ENCODE results near the gene ADGRA1. TPM values are rescaled to one million over a fixed set of nuclear protein-coding genes. Genes with fewer than 3 reads are reported as not detected.

Gene ADGRA1
- total RNA-seq, 2 experiments from 2014 or later = not detected

DNA sequence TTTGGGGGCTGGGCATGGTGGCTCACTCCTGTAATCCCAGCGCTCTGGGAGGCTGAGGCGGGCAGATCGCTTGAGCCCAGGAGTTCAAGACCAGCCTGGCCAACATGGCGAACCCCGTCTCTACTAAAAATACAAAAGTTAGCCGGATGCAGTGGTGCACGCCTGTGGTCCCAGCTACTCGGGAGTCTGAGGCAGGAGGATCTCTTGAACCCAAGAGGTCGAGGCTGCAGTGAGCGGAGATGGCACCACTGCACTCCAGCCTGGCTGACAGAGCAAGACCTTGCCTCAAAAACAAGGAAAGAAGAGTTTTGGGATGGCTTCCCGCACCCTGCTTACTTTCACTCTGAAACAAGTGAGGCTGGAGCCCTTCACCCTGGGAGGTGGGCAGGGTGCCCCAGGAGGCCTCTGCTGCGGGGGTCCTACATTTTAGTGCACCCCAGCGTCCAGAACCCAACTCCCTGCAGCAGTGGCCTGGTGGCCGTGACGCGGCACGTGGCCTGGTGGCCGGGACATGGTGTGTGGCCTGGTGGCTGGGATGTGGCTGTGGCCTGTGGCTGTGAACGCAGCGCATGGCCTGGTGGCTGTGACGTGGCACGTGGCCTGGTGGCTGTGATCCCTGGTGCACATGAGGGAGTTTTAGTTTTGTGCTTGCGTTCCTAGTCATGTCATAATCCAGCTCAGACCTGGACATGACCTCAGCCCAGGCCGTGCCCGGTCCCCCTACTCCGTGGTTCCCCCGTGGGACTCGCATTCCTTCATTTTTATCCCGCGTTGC, 81.6 kb downstream of the ADGRA1 start:
- intact Hi-C loops (cut with micrococcal nuclease; ENCODE audit: unreplicated experiment) = no loop called here
- no peaks in the 10 kb centered on the region for H3K9me2 ChIP-seq (ENCODE audit: insufficient read depth, low read length)
- H3K4me2 ChIP-seq (ENCODE audit: low read length) = no peak overlapping the region
- CTCF ChIA-PET (ENCODE audit: unreplicated experiment) = no interaction called here
- no peaks in the 10 kb centered on the region for H3K36me3 ChIP-seq (ENCODE audit: insufficient read depth, low read length)
- POLR2A ChIA-PET = no interaction called here
- H4K20me1 ChIP-seq (ENCODE audit: insufficient read depth, low read length) = no peaks in the 10 kb centered on the region
- no peak overlapping the region for H3K4me3 ChIP-seq (ENCODE audit: low read depth, low read length, poor library complexity, severe bottlenecking)
- TF ChIP-seq EZH2phosphoT487 (IDR thresholded peaks at IDR 0.05; ENCODE audit: borderline replicate concordance, low read depth, low read length) = no peak
- TF ChIP-seq, protein P1, sequence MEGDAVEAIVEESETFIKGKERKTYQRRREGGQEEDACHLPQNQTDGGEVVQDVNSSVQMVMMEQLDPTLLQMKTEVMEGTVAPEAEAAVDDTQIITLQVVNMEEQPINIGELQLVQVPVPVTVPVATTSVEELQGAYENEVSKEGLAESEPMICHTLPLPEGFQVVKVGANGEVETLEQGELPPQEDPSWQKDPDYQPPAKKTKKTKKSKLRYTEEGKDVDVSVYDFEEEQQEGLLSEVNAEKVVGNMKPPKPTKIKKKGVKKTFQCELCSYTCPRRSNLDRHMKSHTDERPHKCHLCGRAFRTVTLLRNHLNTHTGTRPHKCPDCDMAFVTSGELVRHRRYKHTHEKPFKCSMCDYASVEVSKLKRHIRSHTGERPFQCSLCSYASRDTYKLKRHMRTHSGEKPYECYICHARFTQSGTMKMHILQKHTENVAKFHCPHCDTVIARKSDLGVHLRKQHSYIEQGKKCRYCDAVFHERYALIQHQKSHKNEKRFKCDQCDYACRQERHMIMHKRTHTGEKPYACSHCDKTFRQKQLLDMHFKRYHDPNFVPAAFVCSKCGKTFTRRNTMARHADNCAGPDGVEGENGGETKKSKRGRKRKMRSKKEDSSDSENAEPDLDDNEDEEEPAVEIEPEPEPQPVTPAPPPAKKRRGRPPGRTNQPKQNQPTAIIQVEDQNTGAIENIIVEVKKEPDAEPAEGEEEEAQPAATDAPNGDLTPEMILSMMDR (conservative IDR thresholded peaks at IDR 0.05; ENCODE audit: low read length) = no peak
- DNase-seq (ENCODE audit: low spot score) = no peak
- no peak overlapping the region for H3K27ac ChIP-seq (ENCODE audit: low read depth, low read length, poor library complexity, severe bottlenecking)
- H3K79me2 ChIP-seq (ENCODE audit: insufficient read depth, low read depth, low read length) = no peaks in the 10 kb centered on the region
- H3K9me3 ChIP-seq (ENCODE audit: low read length) = no peaks in the 10 kb centered on the region
- H3K4me1 ChIP-seq (ENCODE audit: insufficient read depth, low read length, poor library complexity, severe bottlenecking) = no peaks in the 10 kb centered on the region
- no peak overlapping the region for H2AFZ ChIP-seq (ENCODE audit: low read length)
- BruUV-seq (replicated peaks) = no TSS peak

DNA sequence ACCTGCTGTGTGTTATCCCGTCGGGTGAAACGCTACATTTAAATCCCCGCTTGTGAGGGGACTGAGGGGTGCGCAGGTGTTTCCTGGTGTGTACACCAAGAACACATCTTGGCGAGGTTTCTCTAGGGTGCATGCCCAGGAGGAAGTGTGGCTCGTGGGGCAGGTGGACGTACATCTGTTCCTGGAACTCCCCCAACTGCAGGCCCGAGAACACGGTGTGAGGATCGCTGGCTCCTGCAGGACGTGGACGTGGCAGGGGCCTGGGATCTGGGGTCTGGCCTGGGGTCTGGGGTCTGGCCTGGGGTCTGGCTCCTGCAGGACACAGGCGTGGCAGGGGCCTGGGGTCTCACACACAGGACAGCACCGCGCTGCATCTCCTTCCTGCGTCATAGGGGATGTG, 82.4 kb downstream of the ADGRA1 start:
- Histone ChIP-seq H3K4me2 (ENCODE audit: low read length) (no peak overlapping the region), H3K36me3 (ENCODE audit: insufficient read depth, low read length) (no peaks in the 10 kb centered on the region), H3K79me2 (ENCODE audit: insufficient read depth, low read depth, low read length) (no peaks in the 10 kb centered on the region), H2AFZ (ENCODE audit: low read length) (no peak overlapping the region), H3K4me1 (ENCODE audit: insufficient read depth, low read length, poor library complexity, severe bottlenecking) (no peaks in the 10 kb centered on the region), H3K9me2 (ENCODE audit: insufficient read depth, low read length) (no peaks in the 10 kb centered on the region), H4K20me1 (ENCODE audit: insufficient read depth, low read length) (no peaks in the 10 kb centered on the region), H3K27ac (ENCODE audit: low read depth, low read length, poor library complexity, severe bottlenecking) (no peak overlapping the region), H3K4me3 (ENCODE audit: low read depth, low read length, poor library complexity, severe bottlenecking) (no peak overlapping the region), H3K9me3 (ENCODE audit: low read length) (no peaks in the 10 kb centered on the region)
- ChIA-PET CTCF (ENCODE audit: unreplicated experiment) (no interaction called here), POLR2A (no interaction called here)
- TF ChIP-seq, protein P1 (conservative IDR thresholded peaks at IDR 0.05; ENCODE audit: low read length) = no peak
- TF ChIP-seq EZH2phosphoT487 (IDR thresholded peaks at IDR 0.05; ENCODE audit: borderline replicate concordance, low read depth, low read length) = no peak
- intact Hi-C loops (cut with micrococcal nuclease; ENCODE audit: unreplicated experiment) = no loop called here
- no TSS peak for BruUV-seq (replicated peaks)
- no peak for DNase-seq (ENCODE audit: low spot score)

DNA sequence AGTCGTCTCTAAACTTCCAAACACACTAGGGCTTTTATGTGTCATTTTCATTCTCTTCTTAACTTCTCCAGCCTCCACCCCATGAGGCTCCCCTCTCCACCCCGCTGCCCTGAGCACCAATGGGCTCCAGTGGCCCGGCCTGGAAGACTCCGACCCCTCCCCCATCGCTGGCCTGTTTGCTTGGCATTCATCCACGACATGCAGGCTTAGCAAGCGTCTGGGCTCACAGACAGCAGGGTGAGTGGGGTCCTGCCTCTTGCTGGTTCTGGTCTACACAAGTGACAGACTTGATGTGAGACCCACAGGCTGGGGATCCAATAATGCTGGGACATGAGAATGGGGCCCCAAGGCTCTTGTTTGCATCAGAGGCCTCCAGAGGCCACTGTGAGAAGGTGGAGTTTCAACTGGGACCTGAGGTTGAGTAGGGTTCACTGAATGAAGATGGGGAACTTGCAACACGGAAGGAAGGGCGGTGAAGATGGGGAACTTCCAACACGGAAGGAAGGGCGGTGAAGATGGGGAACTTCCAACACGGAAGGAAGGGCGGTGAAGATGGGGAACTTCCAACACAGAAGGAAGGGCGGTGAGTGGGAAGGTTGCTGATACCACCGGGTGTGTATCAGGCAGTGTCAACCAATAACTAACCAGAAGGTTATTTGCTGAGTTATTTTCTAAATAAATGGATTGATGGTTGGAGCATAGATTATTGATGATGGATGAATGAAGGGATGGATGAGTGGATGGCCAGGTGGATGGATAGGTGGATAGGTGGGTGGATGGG, 86.3 kb downstream of the ADGRA1 start:
- Histone ChIP-seq H3K4me3 (ENCODE audit: low read depth, low read length, poor library complexity, severe bottlenecking) (no peak overlapping the region), H3K9me3 (ENCODE audit: low read length) (0 out of 2 replicates have a peak, but pooled peaks cover 7% of the 10 kb centered on the region), H4K20me1 (ENCODE audit: insufficient read depth, low read length) (no peaks in the 10 kb centered on the region), H3K9me2 (ENCODE audit: insufficient read depth, low read length) (no peaks in the 10 kb centered on the region), H3K36me3 (ENCODE audit: insufficient read depth, low read length) (no peaks in the 10 kb centered on the region), H3K79me2 (ENCODE audit: insufficient read depth, low read depth, low read length) (no peaks in the 10 kb centered on the region), H3K27ac (ENCODE audit: low read depth, low read length, poor library complexity, severe bottlenecking) (no peak overlapping the region), H3K4me1 (ENCODE audit: insufficient read depth, low read length, poor library complexity, severe bottlenecking) (no peaks in the 10 kb centered on the region), H3K4me2 (ENCODE audit: low read length) (no peak overlapping the region), H2AFZ (ENCODE audit: low read length) (no peak overlapping the region)
- ChIA-PET POLR2A (no interaction called here), CTCF (ENCODE audit: unreplicated experiment) (no interaction called here)
- BruUV-seq (replicated peaks) = no TSS peak
- no peak for TF ChIP-seq EZH2phosphoT487 (IDR thresholded peaks at IDR 0.05; ENCODE audit: borderline replicate concordance, low read depth, low read length)
- TF ChIP-seq, protein P1 (conservative IDR thresholded peaks at IDR 0.05; ENCODE audit: low read length) = no peak
- DNase-seq (ENCODE audit: low spot score) = no peak
- intact Hi-C loops (cut with micrococcal nuclease; ENCODE audit: unreplicated experiment) = no loop called here
